Epithelial cell of proximal tubule (primary cell): ENCODE data around the gene LRRC4. TPM values are rescaled to one million over a fixed set of nuclear protein-coding genes. Genes with fewer than 3 reads are reported as not detected.

Source experiments
- DNase-seq: peaks from one replicate; pipeline ENCODE4 v3.0.0-alpha.2; 2011; ENCODE audit warnings: low read depth
- H3K4me3 ChIP-seq: 2 replicates; pipeline ENCODE4 v1.5.1; 2011; ENCODE audit warnings: low read depth, mild to moderate bottlenecking, low read length
- total RNA-seq: library from RNA; depleted of rRNA; stranded (reverse); fragments of >200 nt; gene quantifications from 2 replicates; pipeline ENCODE4 v1.2.3, GENCODE V29; 2015
- TF ChIP-seq, protein P1 (sequence below): conservative IDR thresholded peaks from 2 replicates; pipeline ENCODE4 v1.5.1; 2012; ENCODE audit warnings: low read depth, mild to moderate bottlenecking, low read length

The LRRC4 gene
- total RNA-seq, 1 donor from 2014 or later: 1.3 TPM

DNA sequence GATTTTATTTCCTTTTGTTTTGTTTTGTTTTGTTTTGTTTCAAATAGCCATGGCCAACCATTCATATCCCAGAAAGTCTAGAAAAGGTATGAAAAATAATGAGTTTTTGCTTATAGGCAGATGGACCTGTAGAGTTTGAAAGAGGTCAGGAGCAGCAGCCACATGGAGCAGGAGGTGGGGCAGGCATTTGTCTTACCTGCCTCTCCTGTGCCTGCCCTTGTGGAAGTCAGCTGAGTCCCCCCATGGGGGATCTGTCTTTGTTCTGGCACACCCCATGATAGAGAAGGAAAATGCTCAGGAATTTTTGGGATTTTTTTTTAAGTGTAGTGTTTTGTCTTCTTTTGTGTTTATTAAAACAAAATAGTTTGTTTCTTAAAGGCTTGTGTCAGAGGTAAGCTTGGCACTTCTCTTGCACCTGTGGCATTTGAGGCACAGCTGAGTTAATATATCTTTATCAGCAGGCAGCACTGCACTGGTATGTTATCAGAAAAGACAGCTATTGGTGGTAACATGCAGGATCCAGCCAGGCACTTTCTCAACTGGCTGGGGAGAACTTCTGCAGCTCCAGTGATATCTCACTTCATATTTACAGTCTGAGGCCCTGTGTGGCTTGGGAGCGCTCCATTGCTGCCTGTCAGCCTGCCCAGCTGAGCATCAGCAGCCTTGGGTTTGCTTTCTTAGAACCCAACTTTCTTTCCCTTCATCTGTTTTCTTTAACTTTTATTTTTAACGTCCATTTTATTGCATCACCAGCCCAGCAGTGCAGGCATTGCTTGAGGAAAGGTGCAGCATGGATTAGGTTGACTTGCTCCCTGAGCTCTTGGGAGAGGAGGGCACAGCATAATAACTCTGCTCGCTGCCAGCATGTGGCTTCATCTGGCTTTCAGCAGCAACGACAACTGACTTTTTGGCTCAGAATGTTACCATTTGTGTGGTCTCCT lies 44.4 kb downstream of the LRRC4 start:
- TF ChIP-seq, protein P1, sequence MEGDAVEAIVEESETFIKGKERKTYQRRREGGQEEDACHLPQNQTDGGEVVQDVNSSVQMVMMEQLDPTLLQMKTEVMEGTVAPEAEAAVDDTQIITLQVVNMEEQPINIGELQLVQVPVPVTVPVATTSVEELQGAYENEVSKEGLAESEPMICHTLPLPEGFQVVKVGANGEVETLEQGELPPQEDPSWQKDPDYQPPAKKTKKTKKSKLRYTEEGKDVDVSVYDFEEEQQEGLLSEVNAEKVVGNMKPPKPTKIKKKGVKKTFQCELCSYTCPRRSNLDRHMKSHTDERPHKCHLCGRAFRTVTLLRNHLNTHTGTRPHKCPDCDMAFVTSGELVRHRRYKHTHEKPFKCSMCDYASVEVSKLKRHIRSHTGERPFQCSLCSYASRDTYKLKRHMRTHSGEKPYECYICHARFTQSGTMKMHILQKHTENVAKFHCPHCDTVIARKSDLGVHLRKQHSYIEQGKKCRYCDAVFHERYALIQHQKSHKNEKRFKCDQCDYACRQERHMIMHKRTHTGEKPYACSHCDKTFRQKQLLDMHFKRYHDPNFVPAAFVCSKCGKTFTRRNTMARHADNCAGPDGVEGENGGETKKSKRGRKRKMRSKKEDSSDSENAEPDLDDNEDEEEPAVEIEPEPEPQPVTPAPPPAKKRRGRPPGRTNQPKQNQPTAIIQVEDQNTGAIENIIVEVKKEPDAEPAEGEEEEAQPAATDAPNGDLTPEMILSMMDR: no peak
- no peak overlapping the region for H3K4me3 ChIP-seq
- DNase-seq: no peak

DNA sequence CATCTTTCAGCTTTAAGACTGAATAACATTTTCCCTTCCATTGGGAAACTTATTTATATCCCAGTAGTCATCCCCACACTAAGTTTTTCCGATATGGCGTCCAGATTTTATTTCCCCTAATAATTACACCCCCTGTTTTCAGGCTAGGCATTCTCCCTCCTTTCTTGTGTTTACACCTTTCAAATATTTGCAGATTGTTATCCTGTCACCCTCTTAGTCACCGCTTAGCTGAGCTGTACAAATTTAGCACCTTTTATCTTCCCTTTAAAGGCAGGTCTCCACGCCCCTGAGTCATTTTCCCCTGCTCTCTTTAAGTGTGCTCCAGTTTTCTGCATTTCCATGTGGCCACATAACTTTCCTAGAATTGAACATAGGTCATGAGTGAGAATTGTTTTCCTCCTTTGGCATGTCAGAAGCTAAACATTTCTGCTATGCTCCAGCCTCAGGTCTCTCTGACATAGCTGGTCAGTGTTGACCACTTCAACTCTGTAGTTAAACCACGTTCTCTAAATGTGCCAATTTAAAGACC lies 47.4 kb downstream of the LRRC4 start:
- no peak overlapping the region for H3K4me3 ChIP-seq
- TF ChIP-seq, protein P1: no peak
- DNase-seq: no peak

DNA sequence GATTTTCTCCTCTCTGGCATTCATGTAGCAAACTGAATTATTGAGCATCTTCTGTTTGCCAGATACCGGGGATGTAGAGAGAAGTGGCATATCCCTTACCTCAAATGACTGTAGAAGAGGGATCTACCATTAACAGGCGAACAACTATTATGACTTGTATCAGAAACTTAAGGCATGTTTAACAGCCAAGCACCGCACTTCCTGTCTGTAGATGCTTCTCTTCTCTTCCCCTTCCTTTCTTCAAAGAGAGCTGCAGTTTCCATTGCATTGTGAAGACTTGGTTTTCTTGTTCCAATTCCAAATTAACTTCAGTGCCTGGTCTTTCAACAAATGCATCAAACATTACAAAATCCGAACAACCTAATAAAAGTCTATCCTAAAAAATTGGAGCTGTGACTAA lies 49.3 kb downstream of the LRRC4 start:
- DNase-seq: no peak
- TF ChIP-seq, protein P1: no peak
- H3K4me3 ChIP-seq: no peak overlapping the region

DNA sequence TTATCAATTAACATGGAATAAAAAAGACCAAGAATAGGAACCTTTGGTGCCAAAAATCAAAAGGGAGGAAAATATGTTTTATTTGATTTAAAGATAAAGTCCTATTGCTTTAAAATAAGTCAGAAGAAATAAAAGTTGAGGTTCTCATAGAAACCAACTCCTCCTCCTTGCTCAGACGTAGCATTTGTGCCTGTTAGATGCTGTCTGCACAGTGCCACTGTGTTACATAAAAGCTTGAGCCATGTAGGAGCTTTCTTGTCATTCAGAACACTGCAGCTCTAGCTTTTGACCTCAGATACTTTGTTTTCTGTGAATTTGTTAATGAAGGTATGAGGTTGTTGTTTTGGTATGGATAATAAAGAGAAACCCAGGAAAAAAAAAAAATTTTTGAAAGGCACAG lies 50.3 kb downstream of the LRRC4 start:
- TF ChIP-seq, protein P1: no peak
- no peak overlapping the region for H3K4me3 ChIP-seq
- DNase-seq: no peak

DNA sequence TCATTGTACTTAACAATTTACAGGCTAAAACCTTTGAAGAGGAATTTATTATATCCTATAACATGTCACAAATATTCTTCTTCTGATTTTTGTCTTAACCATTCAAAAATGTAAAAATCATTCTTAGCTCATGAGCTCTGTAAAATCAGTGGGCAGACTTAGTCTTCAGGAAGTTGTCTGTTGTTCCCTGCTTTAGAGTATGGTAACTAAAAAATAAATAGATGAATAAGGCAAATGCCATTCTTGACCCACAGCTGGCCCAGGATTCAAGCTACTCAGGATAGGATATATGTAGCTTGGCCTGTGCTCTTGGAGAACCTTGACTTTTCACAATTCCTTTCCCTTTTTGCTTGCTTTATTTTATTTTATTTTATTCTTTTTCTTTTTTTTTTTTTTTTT lies 51.5 kb downstream of the LRRC4 start:
- DNase-seq: no peak
- TF ChIP-seq, protein P1: no peak
- H3K4me3 ChIP-seq: no peak overlapping the region

DNA sequence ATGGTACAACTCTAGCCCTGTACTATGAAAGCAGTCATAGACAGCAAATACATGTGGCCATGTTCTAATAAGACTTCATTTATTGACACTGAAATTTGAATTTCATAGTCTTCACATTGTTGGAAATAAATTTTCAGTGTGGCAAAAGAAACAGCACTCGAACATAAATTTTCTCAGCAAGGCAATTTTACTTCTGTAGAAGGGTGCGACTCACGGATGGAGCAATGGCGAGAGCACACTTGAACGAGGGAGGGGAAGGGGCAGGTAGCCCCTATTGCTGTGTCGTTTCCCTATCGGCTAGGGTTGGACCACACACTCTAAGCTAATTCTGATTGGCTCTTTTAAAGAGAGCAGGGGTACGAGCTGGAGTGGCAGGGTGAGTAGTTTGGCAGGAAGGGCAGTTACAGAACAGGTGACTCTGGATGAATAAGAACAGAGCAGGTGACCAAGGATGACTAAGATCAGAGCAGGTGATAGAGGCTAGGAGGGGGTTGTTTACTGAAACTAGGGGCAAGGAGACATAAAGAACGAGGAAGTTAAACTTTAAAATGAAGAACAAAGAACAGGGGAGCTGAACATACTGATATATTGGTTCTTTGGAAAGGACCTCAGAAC lies 52.0 kb downstream of the LRRC4 start:
- TF ChIP-seq, protein P1: no peak
- DNase-seq: no peak
- no peak overlapping the region for H3K4me3 ChIP-seq

DNA sequence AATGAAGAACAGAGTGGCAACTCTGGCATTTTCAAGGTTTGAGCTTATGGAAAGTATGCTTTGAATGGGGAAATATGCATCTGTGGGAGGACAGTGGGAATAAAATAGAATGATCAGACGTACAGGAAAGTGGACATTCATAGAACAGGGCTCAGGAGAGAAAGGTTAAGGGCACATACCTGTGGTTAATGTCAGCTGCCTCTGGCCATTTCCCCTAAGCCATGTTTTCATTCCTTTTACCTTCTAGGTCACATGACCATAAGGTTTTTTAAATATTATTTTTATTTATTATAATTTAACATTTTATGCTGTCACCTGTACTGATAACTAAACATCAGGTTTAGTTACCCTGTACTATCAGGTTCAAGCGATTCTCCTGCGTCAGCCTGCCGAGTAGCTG lies 52.8 kb downstream of the LRRC4 start:
- TF ChIP-seq, protein P1: no peak
- DNase-seq: no peak
- H3K4me3 ChIP-seq: no peak overlapping the region
